Ovary (tissue), 3 donors: Measurements from ENCODE around the gene TEP1.

ENCODE experiments used
- POLR2A ChIP-seq: fragments of 450-650 bp; IDR thresholded peaks from one replicate; pipeline ENCODE4 v1.6.1; 2017; ENCODE audit warnings: antibody characterized with exemption, mild to moderate bottlenecking, moderate library complexity
- TF ChIP-seq, protein P1 (sequence below), 3 donors: fragments of 450-650 bp in 2 of 3; fragments of 200-600 bp in 1 of 3; IDR thresholded peaks; one replicate each; pipeline versions ENCODE4 v1.5.1 to v1.8.0; 2016 to 2022; ENCODE audit warnings: antibody characterized with exemption in 3 of 3, mild to moderate bottlenecking in 1 of 3
- donor health status: DM: no; HTN: no; CAD: no.

DNA sequence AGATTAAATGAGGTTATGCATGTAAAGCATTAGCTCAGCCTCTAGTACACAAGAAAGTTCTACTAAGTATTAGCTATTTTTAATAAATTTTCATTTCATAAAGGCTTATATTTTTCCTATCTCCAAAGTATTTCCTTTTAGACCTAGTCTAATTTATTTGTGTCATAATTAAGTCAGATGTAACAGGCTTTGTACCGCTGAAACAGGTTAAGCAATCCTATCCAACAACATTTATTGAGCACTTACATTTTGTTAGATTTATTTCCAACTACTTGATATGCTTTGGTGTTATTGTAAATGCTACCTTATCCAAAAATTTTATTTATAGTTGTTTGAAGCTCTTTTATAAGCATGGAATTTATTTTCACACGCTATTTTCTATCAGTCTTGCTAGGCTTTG lies 71.7 kb downstream of the TEP1 start:
- TF ChIP-seq, protein P1, sequence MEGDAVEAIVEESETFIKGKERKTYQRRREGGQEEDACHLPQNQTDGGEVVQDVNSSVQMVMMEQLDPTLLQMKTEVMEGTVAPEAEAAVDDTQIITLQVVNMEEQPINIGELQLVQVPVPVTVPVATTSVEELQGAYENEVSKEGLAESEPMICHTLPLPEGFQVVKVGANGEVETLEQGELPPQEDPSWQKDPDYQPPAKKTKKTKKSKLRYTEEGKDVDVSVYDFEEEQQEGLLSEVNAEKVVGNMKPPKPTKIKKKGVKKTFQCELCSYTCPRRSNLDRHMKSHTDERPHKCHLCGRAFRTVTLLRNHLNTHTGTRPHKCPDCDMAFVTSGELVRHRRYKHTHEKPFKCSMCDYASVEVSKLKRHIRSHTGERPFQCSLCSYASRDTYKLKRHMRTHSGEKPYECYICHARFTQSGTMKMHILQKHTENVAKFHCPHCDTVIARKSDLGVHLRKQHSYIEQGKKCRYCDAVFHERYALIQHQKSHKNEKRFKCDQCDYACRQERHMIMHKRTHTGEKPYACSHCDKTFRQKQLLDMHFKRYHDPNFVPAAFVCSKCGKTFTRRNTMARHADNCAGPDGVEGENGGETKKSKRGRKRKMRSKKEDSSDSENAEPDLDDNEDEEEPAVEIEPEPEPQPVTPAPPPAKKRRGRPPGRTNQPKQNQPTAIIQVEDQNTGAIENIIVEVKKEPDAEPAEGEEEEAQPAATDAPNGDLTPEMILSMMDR (IDR thresholded peaks at IDR 0.05), result no peak
- TF ChIP-seq POLR2A, result no peak
